Liver (tissue), 10 donors: ENCODE data around the gene RFTN2. TPM values are rescaled to one million over a fixed set of nuclear protein-coding genes. Genes with fewer than 3 reads are reported as not detected.

ENCODE experiments used
- DNase-seq: peaks from one replicate; pipeline ENCODE4 v3.0.0-alpha.2; 2017; ENCODE audit warnings: low spot score
- H3K27ac ChIP-seq, 2 donors: one replicate each; pipeline ENCODE4 v1.7.0; 2013; ENCODE audit warnings: inconsistent platforms in 2 of 2, low read length in 2 of 2, control low read depth in 1 of 2, low read depth in 1 of 2, mild to moderate bottlenecking in 1 of 2
- H3K27me3 ChIP-seq, 4 donors: one replicate each; pipeline versions ENCODE4 v1.6.1 to v1.7.0; 2013; ENCODE audit warnings: low read length in 3 of 4, inconsistent platforms in 1 of 4, mild to moderate bottlenecking in 1 of 4, moderate library complexity in 1 of 4; ENCODE audit not compliant: control insufficient read depth in 4 of 4, insufficient read depth in 4 of 4
- H3K36me3 ChIP-seq, 4 donors: one replicate each; pipeline versions ENCODE4 v1.6.1 to v1.7.0; 2013; ENCODE audit warnings: low read length in 3 of 4, mild to moderate bottlenecking in 3 of 4, low read depth in 1 of 4, moderate library complexity in 1 of 4; ENCODE audit not compliant: control insufficient read depth in 4 of 4, insufficient read depth in 3 of 4
- H3K4me1 ChIP-seq, 4 donors: one replicate each; pipeline versions ENCODE4 v1.6.1 to v1.7.0; 2013; ENCODE audit warnings: low read length in 3 of 4, mild to moderate bottlenecking in 3 of 4, moderate library complexity in 1 of 4; ENCODE audit not compliant: control insufficient read depth in 4 of 4, insufficient read depth in 4 of 4
- H3K4me3 ChIP-seq, 3 donors: one replicate each; pipeline versions ENCODE4 v1.6.1 to v1.7.0; 2013; ENCODE audit warnings: low read length in 3 of 3, control low read depth in 1 of 3, low read depth in 1 of 3, mild to moderate bottlenecking in 1 of 3
- H3K9ac ChIP-seq, 2 donors: one replicate each; pipeline ENCODE4 v1.7.0; 2013; ENCODE audit warnings: low read length in 2 of 2, mild to moderate bottlenecking in 2 of 2, moderate library complexity in 2 of 2, control low read depth in 1 of 2, low read depth in 1 of 2
- H3K9me3 ChIP-seq, 4 donors: one replicate each; pipeline versions ENCODE4 v1.6.1 to v1.7.0; 2013; ENCODE audit warnings: low read length in 3 of 4; ENCODE audit not compliant: control insufficient read depth in 4 of 4
- FOXA1 ChIP-seq: IDR thresholded peaks from 2 replicates; pipeline ENCODE4 v1.6.1; 2016; ENCODE audit warnings: antibody characterized with exemption
- FOXA2 ChIP-seq: IDR thresholded peaks from 2 replicates; pipeline ENCODE4 v1.6.1; 2016; ENCODE audit warnings: antibody characterized with exemption
- GABPA ChIP-seq, 2 donors: IDR thresholded peaks in 1 of 2; conservative IDR thresholded peaks in 1 of 2; 2 replicates each; pipeline ENCODE4 v1.6.1; 2016; ENCODE audit warnings: antibody characterized with exemption in 2 of 2, mild to moderate bottlenecking in 1 of 2, moderate library complexity in 1 of 2
- HNF4A ChIP-seq, 2 donors: conservative IDR thresholded peaks; 2 replicates each; pipeline ENCODE4 v1.6.1; 2016; ENCODE audit warnings: antibody characterized with exemption in 2 of 2, mild to moderate bottlenecking in 2 of 2
- HNF4G ChIP-seq: IDR thresholded peaks from 2 replicates; pipeline ENCODE4 v1.6.1; 2016; ENCODE audit warnings: antibody characterized with exemption
- NR2F2 ChIP-seq: IDR thresholded peaks from 2 replicates; pipeline ENCODE4 v1.6.1; 2016; ENCODE audit warnings: antibody characterized with exemption
- RAD21 ChIP-seq, 2 donors: IDR thresholded peaks; 2 replicates each; pipeline ENCODE4 v1.6.1; 2016; ENCODE audit warnings: antibody characterized with exemption in 2 of 2, mild to moderate bottlenecking in 2 of 2
- RXRA ChIP-seq, 2 donors: IDR thresholded peaks; 2 replicates each; pipeline ENCODE4 v1.6.1; 2017 to 2018; ENCODE audit warnings: antibody characterized with exemption in 2 of 2, mild to moderate bottlenecking in 1 of 2
- SP1 ChIP-seq: IDR thresholded peaks from 2 replicates; pipeline ENCODE4 v1.6.1; 2018; ENCODE audit warnings: antibody characterized with exemption, mild to moderate bottlenecking
- TAF1 ChIP-seq: conservative IDR thresholded peaks from 2 replicates; pipeline ENCODE4 v1.6.1; 2016; ENCODE audit warnings: antibody characterized with exemption, mild to moderate bottlenecking
- YY1 ChIP-seq: IDR thresholded peaks from 2 replicates; pipeline ENCODE4 v1.6.1; 2016; ENCODE audit warnings: antibody characterized with exemption, mild to moderate bottlenecking
- WGBS: extraction: QIAGEN DNeasy Blood & Tissue Kit; methylation state at CpG from one replicate; pipeline ENCODE4 v1.1.7; 2013; 5-methylcytosine and 5-hydroxymethylcytosine counted together
- polyA plus RNA-seq, 2 donors: library from polyadenylated mRNA; stranded (reverse) in 1 of 2; unstranded in 1 of 2; fragments of 200-250 nt in 1 of 2; fragments of >200 nt in 1 of 2; fragmentation: Nextera tagmentation in 1 of 2; extraction: Ambion mirVana in 1 of 2; gene quantifications; one replicate each; pipeline versions ENCODE4 v1.2.1 to v1.2.3, GENCODE V29; 2013 to 2015
- small RNA-seq: library from RNA; depleted of rRNA; stranded (forward); fragments of <200 nt; gene quantifications from one replicate; pipeline ENCODE3, GENCODE V24; 2014
- total RNA-seq, 2 donors: library from RNA; depleted of rRNA; stranded (reverse); fragments of >200 nt; gene quantifications; one replicate each; pipeline ENCODE4 v1.2.3, GENCODE V29; 2014
- TF ChIP-seq, protein P1 (sequence below): IDR thresholded peaks from 2 replicates; pipeline ENCODE4 v1.6.1; 2016; ENCODE audit warnings: antibody characterized with exemption, mild to moderate bottlenecking
- TF ChIP-seq, protein P2 (sequence below): IDR thresholded peaks from 2 replicates; pipeline ENCODE4 v1.6.1; 2016; ENCODE audit warnings: antibody characterized with exemption
- TF ChIP-seq, protein P3 (sequence below): fragments of 150-350 bp; IDR thresholded peaks from 2 replicates; pipeline ENCODE4 v1.5.1; 2017; ENCODE audit warnings: improper control_type of control experiment, low read depth, low read length; ENCODE audit not compliant: missing input control
- donor health status: healthy.
- donor health status: healthy.
- donor health status: healthy.
- donor health status: healthy.
- donor health status: healthy.

RFTN2 gene
- total and polyA plus RNA-seq, 4 donors: 0.40 to 4.2 (median 1.2) TPM

DNA sequence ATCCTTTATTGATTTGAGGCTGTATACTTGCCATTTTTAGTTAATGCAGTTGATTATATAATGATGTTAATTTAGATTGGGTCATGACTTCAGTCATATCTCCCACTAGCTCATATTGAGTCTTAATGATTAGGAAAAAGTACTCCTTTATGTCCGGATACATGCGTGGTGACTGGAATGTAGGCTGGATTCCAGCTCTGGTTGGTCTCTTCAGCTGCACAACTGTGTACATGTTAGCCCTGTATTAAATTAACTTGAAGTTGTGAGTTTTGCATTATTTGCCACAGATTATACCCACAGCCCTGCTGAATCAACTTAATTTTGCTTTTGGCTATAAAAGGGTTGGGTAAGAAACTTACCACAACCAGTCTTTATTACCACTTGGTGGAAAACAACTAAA is 137.0 kb downstream of the RFTN2 start:
- Histone ChIP-seq H3K36me3 (peaks cover 4 to 39% (median 16%) of the 10 kb centered on the region in 4 donors), H3K4me1 (no peaks in the 10 kb centered on the region), H3K4me3 (no peak overlapping the region), H3K9me3 (no peaks in the 10 kb centered on the region), H3K27ac (no peak overlapping the region), H3K27me3 (no peaks in the 10 kb centered on the region), H3K9ac (no peak overlapping the region)
- 86% methylated on average over 2 of the region's 2 CpGs for WGBS
- TF ChIP-seq GABPA (IDR thresholded peaks at IDR 0.05 in 1 of 2, conservative IDR thresholded peaks at IDR 0.05 in 1 of 2) (no peak), SP1 (no peak), YY1 (no peak), HNF4A (conservative IDR thresholded peaks at IDR 0.05) (no peak), TAF1 (no peak), NR2F2 (no peak), FOXA2 (no peak), RXRA (IDR thresholded peaks at IDR 0.05) (no peak), RAD21 (IDR thresholded peaks at IDR 0.05) (no peak), HNF4G (no peak), FOXA1 (no peak)
- TF ChIP-seq, protein P1, sequence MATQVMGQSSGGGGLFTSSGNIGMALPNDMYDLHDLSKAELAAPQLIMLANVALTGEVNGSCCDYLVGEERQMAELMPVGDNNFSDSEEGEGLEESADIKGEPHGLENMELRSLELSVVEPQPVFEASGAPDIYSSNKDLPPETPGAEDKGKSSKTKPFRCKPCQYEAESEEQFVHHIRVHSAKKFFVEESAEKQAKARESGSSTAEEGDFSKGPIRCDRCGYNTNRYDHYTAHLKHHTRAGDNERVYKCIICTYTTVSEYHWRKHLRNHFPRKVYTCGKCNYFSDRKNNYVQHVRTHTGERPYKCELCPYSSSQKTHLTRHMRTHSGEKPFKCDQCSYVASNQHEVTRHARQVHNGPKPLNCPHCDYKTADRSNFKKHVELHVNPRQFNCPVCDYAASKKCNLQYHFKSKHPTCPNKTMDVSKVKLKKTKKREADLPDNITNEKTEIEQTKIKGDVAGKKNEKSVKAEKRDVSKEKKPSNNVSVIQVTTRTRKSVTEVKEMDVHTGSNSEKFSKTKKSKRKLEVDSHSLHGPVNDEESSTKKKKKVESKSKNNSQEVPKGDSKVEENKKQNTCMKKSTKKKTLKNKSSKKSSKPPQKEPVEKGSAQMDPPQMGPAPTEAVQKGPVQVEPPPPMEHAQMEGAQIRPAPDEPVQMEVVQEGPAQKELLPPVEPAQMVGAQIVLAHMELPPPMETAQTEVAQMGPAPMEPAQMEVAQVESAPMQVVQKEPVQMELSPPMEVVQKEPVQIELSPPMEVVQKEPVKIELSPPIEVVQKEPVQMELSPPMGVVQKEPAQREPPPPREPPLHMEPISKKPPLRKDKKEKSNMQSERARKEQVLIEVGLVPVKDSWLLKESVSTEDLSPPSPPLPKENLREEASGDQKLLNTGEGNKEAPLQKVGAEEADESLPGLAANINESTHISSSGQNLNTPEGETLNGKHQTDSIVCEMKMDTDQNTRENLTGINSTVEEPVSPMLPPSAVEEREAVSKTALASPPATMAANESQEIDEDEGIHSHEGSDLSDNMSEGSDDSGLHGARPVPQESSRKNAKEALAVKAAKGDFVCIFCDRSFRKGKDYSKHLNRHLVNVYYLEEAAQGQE: no peak
- TF ChIP-seq, protein P2, sequence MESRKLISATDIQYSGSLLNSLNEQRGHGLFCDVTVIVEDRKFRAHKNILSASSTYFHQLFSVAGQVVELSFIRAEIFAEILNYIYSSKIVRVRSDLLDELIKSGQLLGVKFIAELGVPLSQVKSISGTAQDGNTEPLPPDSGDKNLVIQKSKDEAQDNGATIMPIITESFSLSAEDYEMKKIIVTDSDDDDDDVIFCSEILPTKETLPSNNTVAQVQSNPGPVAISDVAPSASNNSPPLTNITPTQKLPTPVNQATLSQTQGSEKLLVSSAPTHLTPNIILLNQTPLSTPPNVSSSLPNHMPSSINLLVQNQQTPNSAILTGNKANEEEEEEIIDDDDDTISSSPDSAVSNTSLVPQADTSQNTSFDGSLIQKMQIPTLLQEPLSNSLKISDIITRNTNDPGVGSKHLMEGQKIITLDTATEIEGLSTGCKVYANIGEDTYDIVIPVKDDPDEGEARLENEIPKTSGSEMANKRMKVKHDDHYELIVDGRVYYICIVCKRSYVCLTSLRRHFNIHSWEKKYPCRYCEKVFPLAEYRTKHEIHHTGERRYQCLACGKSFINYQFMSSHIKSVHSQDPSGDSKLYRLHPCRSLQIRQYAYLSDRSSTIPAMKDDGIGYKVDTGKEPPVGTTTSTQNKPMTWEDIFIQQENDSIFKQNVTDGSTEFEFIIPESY: no peak
- TF ChIP-seq, protein P3, sequence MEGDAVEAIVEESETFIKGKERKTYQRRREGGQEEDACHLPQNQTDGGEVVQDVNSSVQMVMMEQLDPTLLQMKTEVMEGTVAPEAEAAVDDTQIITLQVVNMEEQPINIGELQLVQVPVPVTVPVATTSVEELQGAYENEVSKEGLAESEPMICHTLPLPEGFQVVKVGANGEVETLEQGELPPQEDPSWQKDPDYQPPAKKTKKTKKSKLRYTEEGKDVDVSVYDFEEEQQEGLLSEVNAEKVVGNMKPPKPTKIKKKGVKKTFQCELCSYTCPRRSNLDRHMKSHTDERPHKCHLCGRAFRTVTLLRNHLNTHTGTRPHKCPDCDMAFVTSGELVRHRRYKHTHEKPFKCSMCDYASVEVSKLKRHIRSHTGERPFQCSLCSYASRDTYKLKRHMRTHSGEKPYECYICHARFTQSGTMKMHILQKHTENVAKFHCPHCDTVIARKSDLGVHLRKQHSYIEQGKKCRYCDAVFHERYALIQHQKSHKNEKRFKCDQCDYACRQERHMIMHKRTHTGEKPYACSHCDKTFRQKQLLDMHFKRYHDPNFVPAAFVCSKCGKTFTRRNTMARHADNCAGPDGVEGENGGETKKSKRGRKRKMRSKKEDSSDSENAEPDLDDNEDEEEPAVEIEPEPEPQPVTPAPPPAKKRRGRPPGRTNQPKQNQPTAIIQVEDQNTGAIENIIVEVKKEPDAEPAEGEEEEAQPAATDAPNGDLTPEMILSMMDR: no peak
- no peak for DNase-seq

Small RNAs within 50 kb of the gene (small RNA-seq; reads per million reads assigned to genes)
- not detected for gene AC020550.1

Other genes starting within 250 kb of the RFTN2 start
- gene SF3B1, start 240.6 kb downstream of the RFTN2 start, total RNA-seq: 100 to 1,000 TPM; 121 to 180 TPM
- 100 to 1,000 TPM in 1 of 2 donors, 10 to 100 TPM in 1; 44.1 to 156 TPM for gene SF3B1, start 240.6 kb downstream of the RFTN2 start, polyA plus RNA-seq
- gene COQ10B, start 222.0 kb downstream of the RFTN2 start, total RNA-seq: 10 to 100 TPM; 18.4 to 22.1 TPM
- 10 to 100 TPM; 12.0 to 14.6 TPM for gene COQ10B, start 222.0 kb downstream of the RFTN2 start, polyA plus RNA-seq
- 100 to 1,000 TPM; 185 to 305 TPM for gene HSPD1, start 175.7 kb downstream of the RFTN2 start, total RNA-seq
- 100 to 1,000 TPM; 269 to 490 TPM for gene HSPD1, start 175.7 kb downstream of the RFTN2 start, polyA plus RNA-seq
- gene HSPE1, start 175.2 kb downstream of the RFTN2 start, total RNA-seq: 100 to 1,000 TPM in 1 of 2 donors, 10 to 100 TPM in 1; 88.2 to 155 TPM
- gene HSPE1, start 175.2 kb downstream of the RFTN2 start, polyA plus RNA-seq: 100 to 1,000 TPM; 226 to 347 TPM
- gene MOB4, start 159.5 kb downstream of the RFTN2 start, total RNA-seq: 10 to 100 TPM; 10.2 to 17.5 TPM
- gene MOB4, start 159.5 kb downstream of the RFTN2 start, polyA plus RNA-seq: 10 to 100 TPM in 1 of 2 donors, 1 to 10 TPM in 1; 7.6 to 14.7 TPM
- 10 to 100 TPM in 1 of 2 donors, 1 to 10 TPM in 1; 6.8 to 12.3 TPM for gene MARS2, start 29.8 kb upstream of the RFTN2 start, total RNA-seq
- gene MARS2, start 29.8 kb upstream of the RFTN2 start, polyA plus RNA-seq: 10 to 100 TPM in 1 of 2 donors, 1 to 10 TPM in 1; 3.7 to 10.5 TPM
- not detected for gene BOLL, start 109.7 kb upstream of the RFTN2 start, total RNA-seq
- gene BOLL, start 109.7 kb upstream of the RFTN2 start, polyA plus RNA-seq: not detected
- gene PLCL1, start 129.0 kb upstream of the RFTN2 start, total RNA-seq: under 1 TPM; 0.51 to 0.59 TPM
- under 1 TPM; 0.08 to 0.12 TPM for gene PLCL1, start 129.0 kb upstream of the RFTN2 start, polyA plus RNA-seq